Mammary epithelial cell (primary cell): ENCODE data around the gene ARPC1B.

Experiments
- CTCF ChIP-seq, 2 donors: IDR thresholded peaks in 1 of 2; conservative IDR thresholded peaks in 1 of 2; 2 replicates each; pipeline ENCODE4 v1.5.1; 2011 to 2012; ENCODE audit warnings: inconsistent platforms in 2 of 2, low read length in 2 of 2, mild to moderate bottlenecking in 2 of 2, control low read depth in 1 of 2, low read depth in 1 of 2; ENCODE audit not compliant: insufficient read depth in 1 of 2; ENCODE audit errors: extremely low read depth in 1 of 2
- EZH2 ChIP-seq: IDR thresholded peaks from 2 replicates; pipeline ENCODE4 v1.6.1; 2012; ENCODE audit warnings: low read length, inconsistent platforms, borderline replicate concordance

- TF ChIP-seq CTCF (conservative IDR thresholded peaks at IDR 0.05 in 1 of 2, IDR thresholded peaks at IDR 0.05 in 1 of 2; ENCODE audit: extremely low read depth in 1 of 2, insufficient read depth in 1 of 2, low read depth in 1 of 2, low read length in 2 of 2) (no peak), EZH2 (no peak)
Observed at GRCh38 chr7:99429756-99430155, 55.2 kb downstream of the ARPC1B start.
